ENCODE results near the gene NIPAL3.

The NIPAL3 gene

GRCh38 chr1:24502065-24502708 is 86.6 kb downstream of the NIPAL3 start:
- peaks cover 29% of the 10 kb centered on the region for H3K27me3 ChIP-seq (ENCODE audit: control insufficient read depth, insufficient read depth, low read length, poor library complexity, severe bottlenecking)
- no peak overlapping the region for H3K27ac ChIP-seq (ENCODE audit: insufficient read depth, low read depth, low read length, poor library complexity, severe bottlenecking)
- peaks cover 12% of the 10 kb centered on the region for H3K4me1 ChIP-seq (ENCODE audit: control insufficient read depth, insufficient read depth, low read length)
- 7% methylated on average over 39 of the region's 39 CpGs for WGBS, 2 experiments
- H3K9me3 ChIP-seq (ENCODE audit: control insufficient read depth, low read length) = no peaks in the 10 kb centered on the region
- H3K4me3 ChIP-seq (ENCODE audit: insufficient read depth, low read depth, low read length) = peak overlapping the region; percentile 63
- no peaks in the 10 kb centered on the region for H3K36me3 ChIP-seq (ENCODE audit: control insufficient read depth, insufficient read depth, low read length)

GRCh38 chr1:24502709-24503058 is 87.1 kb downstream of the NIPAL3 start, which contains the start of gene RCAN3:
TSS of gene RCAN3 (plus strand) at chr1:24502836. CDS start at chr1:24514373, 11,537 bp downstream.
- H3K9me3 ChIP-seq (ENCODE audit: control insufficient read depth, low read length) = no peaks in the 10 kb centered on the region
- H3K4me3 ChIP-seq (ENCODE audit: insufficient read depth, low read depth, low read length) = peak within 1 kb of the TSS; percentile 63
- no peak within 1 kb of the TSS for H3K27ac ChIP-seq (ENCODE audit: insufficient read depth, low read depth, low read length, poor library complexity, severe bottlenecking)
- H3K36me3 ChIP-seq (ENCODE audit: control insufficient read depth, insufficient read depth, low read length) = no peaks in the 10 kb centered on the region
- WGBS, 2 experiments = 0% methylated on average over 53 of the region's 53 CpGs
- peaks cover 29% of the 10 kb centered on the region for H3K27me3 ChIP-seq (ENCODE audit: control insufficient read depth, insufficient read depth, low read length, poor library complexity, severe bottlenecking)
- H3K4me1 ChIP-seq (ENCODE audit: control insufficient read depth, insufficient read depth, low read length) = peaks cover 12% of the 10 kb centered on the region

GRCh38 chr1:24503059-24503751 is 87.6 kb downstream of the NIPAL3 start:
- Histone ChIP-seq H3K4me3 (ENCODE audit: insufficient read depth, low read depth, low read length) (peak overlapping the region; percentile 63), H3K27ac (ENCODE audit: insufficient read depth, low read depth, low read length, poor library complexity, severe bottlenecking) (no peak overlapping the region), H3K27me3 (ENCODE audit: control insufficient read depth, insufficient read depth, low read length, poor library complexity, severe bottlenecking) (peaks cover 29% of the 10 kb centered on the region), H3K36me3 (ENCODE audit: control insufficient read depth, insufficient read depth, low read length) (no peaks in the 10 kb centered on the region), H3K9me3 (ENCODE audit: control insufficient read depth, low read length) (no peaks in the 10 kb centered on the region), H3K4me1 (ENCODE audit: control insufficient read depth, insufficient read depth, low read length) (peaks cover 12% of the 10 kb centered on the region)
- WGBS, 2 experiments = 4 to 6% methylated on average over 47 to 53 of the region's 53 CpGs

GRCh38 chr1:24503870-24504523 is 88.4 kb downstream of the NIPAL3 start:
- WGBS, 2 experiments = 72 to 75% methylated on average over 6 to 7 of the region's 7 CpGs
- peaks cover 29% of the 10 kb centered on the region for H3K27me3 ChIP-seq (ENCODE audit: control insufficient read depth, insufficient read depth, low read length, poor library complexity, severe bottlenecking)

GRCh38 chr1:24504560-24504959 is 89.0 kb downstream of the NIPAL3 start:
- H3K4me1 ChIP-seq (ENCODE audit: control insufficient read depth, insufficient read depth, low read length) = peaks cover 12% of the 10 kb centered on the region
- peaks cover 29% of the 10 kb centered on the region for H3K27me3 ChIP-seq (ENCODE audit: control insufficient read depth, insufficient read depth, low read length, poor library complexity, severe bottlenecking)
- no peaks in the 10 kb centered on the region for H3K9me3 ChIP-seq (ENCODE audit: control insufficient read depth, low read length)
- H3K27ac ChIP-seq (ENCODE audit: insufficient read depth, low read depth, low read length, poor library complexity, severe bottlenecking) = no peak overlapping the region
- no peaks in the 10 kb centered on the region for H3K36me3 ChIP-seq (ENCODE audit: control insufficient read depth, insufficient read depth, low read length)
- WGBS, 2 experiments = 88 to 90% methylated on average over 4 of the region's 4 CpGs
- no peak overlapping the region for H3K4me3 ChIP-seq (ENCODE audit: insufficient read depth, low read depth, low read length)

More at GRCh38 chr1:24503870-24504523, 88.4 kb downstream of the NIPAL3 start:
- Histone ChIP-seq H3K4me3 (ENCODE audit: insufficient read depth, low read depth, low read length) (no peak overlapping the region), H3K9me3 (ENCODE audit: control insufficient read depth, low read length) (no peaks in the 10 kb centered on the region), H3K36me3 (ENCODE audit: control insufficient read depth, insufficient read depth, low read length) (no peaks in the 10 kb centered on the region), H3K27ac (ENCODE audit: insufficient read depth, low read depth, low read length, poor library complexity, severe bottlenecking) (no peak overlapping the region), H3K4me1 (ENCODE audit: control insufficient read depth, insufficient read depth, low read length) (peaks cover 12% of the 10 kb centered on the region)

- Histone ChIP-seq H3K27ac (ENCODE audit: insufficient read depth, low read depth, low read length, poor library complexity, severe bottlenecking) (no peak overlapping the region), H3K36me3 (ENCODE audit: control insufficient read depth, insufficient read depth, low read length) (no peaks in the 10 kb centered on the region), H3K27me3 (ENCODE audit: control insufficient read depth, insufficient read depth, low read length, poor library complexity, severe bottlenecking) (peaks cover 29% of the 10 kb centered on the region), H3K4me3 (ENCODE audit: insufficient read depth, low read depth, low read length) (no peak overlapping the region), H3K4me1 (ENCODE audit: control insufficient read depth, insufficient read depth, low read length) (peaks cover 12% of the 10 kb centered on the region), H3K9me3 (ENCODE audit: control insufficient read depth, low read length) (no peaks in the 10 kb centered on the region)
- WGBS, 2 experiments = 88 to 94% methylated on average over 4 of the region's 4 CpGs
Measured at GRCh38 chr1:24505816-24506215, 90.2 kb downstream of the NIPAL3 start.

- Histone ChIP-seq H3K4me1 (ENCODE audit: control insufficient read depth, insufficient read depth, low read length) (peaks cover 12% of the 10 kb centered on the region), H3K4me3 (ENCODE audit: insufficient read depth, low read depth, low read length) (no peak overlapping the region), H3K27me3 (ENCODE audit: control insufficient read depth, insufficient read depth, low read length, poor library complexity, severe bottlenecking) (peaks cover 24% of the 10 kb centered on the region)
Measured at GRCh38 chr1:24506691-24507381, 91.2 kb downstream of the NIPAL3 start.

GRCh38 chr1:24507405-24507804 is 91.8 kb downstream of the NIPAL3 start:
- H3K27me3 ChIP-seq (ENCODE audit: control insufficient read depth, insufficient read depth, low read length, poor library complexity, severe bottlenecking) = peaks cover 18% of the 10 kb centered on the region
- WGBS, 2 experiments = 96 to 97% methylated on average over 5 of the region's 5 CpGs
- H3K27ac ChIP-seq (ENCODE audit: insufficient read depth, low read depth, low read length, poor library complexity, severe bottlenecking) = no peak overlapping the region
- H3K4me3 ChIP-seq (ENCODE audit: insufficient read depth, low read depth, low read length) = no peak overlapping the region
- no peaks in the 10 kb centered on the region for H3K9me3 ChIP-seq (ENCODE audit: control insufficient read depth, low read length)
- H3K4me1 ChIP-seq (ENCODE audit: control insufficient read depth, insufficient read depth, low read length) = peaks cover 12% of the 10 kb centered on the region
- H3K36me3 ChIP-seq (ENCODE audit: control insufficient read depth, insufficient read depth, low read length) = no peaks in the 10 kb centered on the region

More at GRCh38 chr1:24506691-24507381, 91.2 kb downstream of the NIPAL3 start:
- Histone ChIP-seq H3K36me3 (ENCODE audit: control insufficient read depth, insufficient read depth, low read length) (no peaks in the 10 kb centered on the region), H3K27ac (ENCODE audit: insufficient read depth, low read depth, low read length, poor library complexity, severe bottlenecking) (no peak overlapping the region), H3K9me3 (ENCODE audit: control insufficient read depth, low read length) (no peaks in the 10 kb centered on the region)
- 79 to 84% methylated on average over 4 to 5 of the region's 5 CpGs for WGBS, 2 experiments

GRCh38 chr1:24508911-24509310 is 93.3 kb downstream of the NIPAL3 start:
- Histone ChIP-seq H3K27me3 (ENCODE audit: control insufficient read depth, insufficient read depth, low read length, poor library complexity, severe bottlenecking) (peaks cover 8% of the 10 kb centered on the region), H3K27ac (ENCODE audit: insufficient read depth, low read depth, low read length, poor library complexity, severe bottlenecking) (no peak overlapping the region), H3K4me3 (ENCODE audit: insufficient read depth, low read depth, low read length) (no peak overlapping the region), H3K36me3 (ENCODE audit: control insufficient read depth, insufficient read depth, low read length) (no peaks in the 10 kb centered on the region), H3K4me1 (ENCODE audit: control insufficient read depth, insufficient read depth, low read length) (peaks cover 5% of the 10 kb centered on the region), H3K9me3 (ENCODE audit: control insufficient read depth, low read length) (no peaks in the 10 kb centered on the region)
- WGBS, 2 experiments = 95 to 98% methylated on average over 5 of the region's 5 CpGs

GRCh38 chr1:24513706-24514105 is 98.1 kb downstream of the NIPAL3 start:
- no peaks in the 10 kb centered on the region for H3K4me1 ChIP-seq (ENCODE audit: control insufficient read depth, insufficient read depth, low read length)
- WGBS, 2 experiments = 69 to 100% methylated on average over 1 to 2 of the region's 2 CpGs

More at GRCh38 chr1:24513706-24514105, 98.1 kb downstream of the NIPAL3 start:
- no peak overlapping the region for H3K27ac ChIP-seq (ENCODE audit: insufficient read depth, low read depth, low read length, poor library complexity, severe bottlenecking)
- no peaks in the 10 kb centered on the region for H3K27me3 ChIP-seq (ENCODE audit: control insufficient read depth, insufficient read depth, low read length, poor library complexity, severe bottlenecking)
- no peaks in the 10 kb centered on the region for H3K9me3 ChIP-seq (ENCODE audit: control insufficient read depth, low read length)
- H3K36me3 ChIP-seq (ENCODE audit: control insufficient read depth, insufficient read depth, low read length) = no peaks in the 10 kb centered on the region
- no peak overlapping the region for H3K4me3 ChIP-seq (ENCODE audit: insufficient read depth, low read depth, low read length)

Measured in ectodermal cell (in vitro differentiated cells).